CD4-positive, alpha-beta memory T cell (primary cell): ENCODE data around the gene CACNA2D2. TPM values are rescaled to one million over a fixed set of nuclear protein-coding genes. Genes with fewer than 3 reads are reported as not detected.

ENCODE experiments used
- polyA plus RNA-seq, 2 donors: library from polyadenylated mRNA; unstranded; fragments of 300-500 nt; fragmentation: Illumina TruSeq; gene quantifications; one replicate each; pipeline ENCODE4 v1.2.3, GENCODE V29; 2021
- total RNA-seq, 2 experiments: library from RNA; stranded (reverse); gene quantifications; one replicate each; pipeline ENCODE4 v1.2.3, GENCODE V29; 2021

CACNA2D2 gene
- total and polyA plus RNA-seq, 4 experiments from 2014 or later = 0.24 to 1.9 (median 1.7) TPM; not detected in 1

Other genes with a start within 250 kb of the CACNA2D2 start
- gene SEMA3B, start 234.5 kb downstream of the CACNA2D2 start, total RNA-seq = under 1 TPM; 0.50 to 0.87 TPM
- not detected for gene SEMA3B, start 234.5 kb downstream of the CACNA2D2 start, polyA plus RNA-seq
- gene LSMEM2, start 224.5 kb downstream of the CACNA2D2 start, total RNA-seq = not detected
- under 1 TPM in 1 of 2 donors, not detected in 1; 0.20 TPM for gene LSMEM2, start 224.5 kb downstream of the CACNA2D2 start, polyA plus RNA-seq
- 10 to 100 TPM; 58.6 to 65.3 TPM for gene IFRD2, start 211.2 kb downstream of the CACNA2D2 start, total RNA-seq
- 10 to 100 TPM; 62.0 to 84.7 TPM for gene IFRD2, start 211.2 kb downstream of the CACNA2D2 start, polyA plus RNA-seq
- 1 to 10 TPM; 5.1 to 5.4 TPM for gene HYAL3, start 204.2 kb downstream of the CACNA2D2 start, total RNA-seq
- 1 to 10 TPM; 4.4 to 7.1 TPM for gene HYAL3, start 204.2 kb downstream of the CACNA2D2 start, polyA plus RNA-seq
- gene NAA80, start 204.2 kb downstream of the CACNA2D2 start, total RNA-seq = 10 to 100 TPM; 33.1 to 33.7 TPM
- gene NAA80, start 204.2 kb downstream of the CACNA2D2 start, polyA plus RNA-seq = 10 to 100 TPM; 16.7 to 30.3 TPM
- under 1 TPM; 0.38 to 0.50 TPM for gene HYAL1, start 200.1 kb downstream of the CACNA2D2 start, total RNA-seq
- gene HYAL1, start 200.1 kb downstream of the CACNA2D2 start, polyA plus RNA-seq = under 1 TPM; 0.09 to 0.20 TPM
- gene HYAL2, start 180.9 kb downstream of the CACNA2D2 start, total RNA-seq = 1 to 10 TPM; 3.7 to 4.0 TPM
- 10 to 100 TPM; 10.3 to 12.3 TPM for gene HYAL2, start 180.9 kb downstream of the CACNA2D2 start, polyA plus RNA-seq
- 10 to 100 TPM; 25.3 to 30.0 TPM for gene TUSC2, start 175.4 kb downstream of the CACNA2D2 start, total RNA-seq
- gene TUSC2, start 175.4 kb downstream of the CACNA2D2 start, polyA plus RNA-seq = 10 to 100 TPM; 45.1 to 45.9 TPM
- 10 to 100 TPM; 81.9 to 86.9 TPM for gene RASSF1, start 162.8 kb downstream of the CACNA2D2 start, total RNA-seq
- gene RASSF1, start 162.8 kb downstream of the CACNA2D2 start, polyA plus RNA-seq = 10 to 100 TPM; 37.5 to 62.3 TPM
- gene ZMYND10, start 157.9 kb downstream of the CACNA2D2 start, total RNA-seq = 1 to 10 TPM; 3.7 to 4.2 TPM
- not detected for gene ZMYND10, start 157.9 kb downstream of the CACNA2D2 start, polyA plus RNA-seq
- gene NPRL2, start 152.9 kb downstream of the CACNA2D2 start, total RNA-seq = 10 to 100 TPM; 50.0 to 53.0 TPM
- 10 to 100 TPM; 39.6 to 41.9 TPM for gene NPRL2, start 152.9 kb downstream of the CACNA2D2 start, polyA plus RNA-seq
- 10 to 100 TPM; 39.6 to 40.0 TPM for gene CYB561D2, start 152.8 kb downstream of the CACNA2D2 start, total RNA-seq
- gene CYB561D2, start 152.8 kb downstream of the CACNA2D2 start, polyA plus RNA-seq = 10 to 100 TPM; 66.2 to 68.3 TPM
- gene TMEM115, start 144.1 kb downstream of the CACNA2D2 start, total RNA-seq = 10 to 100 TPM; 31.1 to 34.6 TPM
- 10 to 100 TPM; 28.6 to 38.4 TPM for gene TMEM115, start 144.1 kb downstream of the CACNA2D2 start, polyA plus RNA-seq
- gene C3orf18, start 64.1 kb upstream of the CACNA2D2 start, total RNA-seq = 10 to 100 TPM; 14.3 to 16.2 TPM
- gene C3orf18, start 64.1 kb upstream of the CACNA2D2 start, polyA plus RNA-seq = 10 to 100 TPM; 14.2 to 22.3 TPM
- 10 to 100 TPM; 55.3 to 56.7 TPM for gene HEMK1, start 65.9 kb upstream of the CACNA2D2 start, total RNA-seq
- gene HEMK1, start 65.9 kb upstream of the CACNA2D2 start, polyA plus RNA-seq = 10 to 100 TPM; 21.2 to 36.7 TPM
- gene CISH, start 108.1 kb upstream of the CACNA2D2 start, total RNA-seq = 10 to 100 TPM; 14.7 to 15.2 TPM
- 100 to 1,000 TPM in 1 of 2 donors, 10 to 100 TPM in 1; 92.1 to 248 TPM for gene CISH, start 108.1 kb upstream of the CACNA2D2 start, polyA plus RNA-seq
- 10 to 100 TPM; 36.4 to 40.1 TPM for gene MAPKAPK3, start 113.5 kb upstream of the CACNA2D2 start, total RNA-seq
- 10 to 100 TPM; 71.2 to 93.2 TPM for gene MAPKAPK3, start 113.5 kb upstream of the CACNA2D2 start, polyA plus RNA-seq
- 1 to 10 TPM; 2.5 to 2.6 TPM for gene DOCK3, start 171.3 kb upstream of the CACNA2D2 start, total RNA-seq
- under 1 TPM; 0.04 to 0.18 TPM for gene DOCK3, start 171.3 kb upstream of the CACNA2D2 start, polyA plus RNA-seq